SIG-M5 treated with dmso at 0.1 percent for 504 hours (cell line): Measurements from ENCODE around the gene PAN3.

Source experiments
- DNase-seq: peaks from one replicate; lab custom pipeline; 2025; ENCODE audit not compliant: unreplicated experiment; lab: John Stamatoyannopoulos, UW

The PAN3 gene

DNA sequence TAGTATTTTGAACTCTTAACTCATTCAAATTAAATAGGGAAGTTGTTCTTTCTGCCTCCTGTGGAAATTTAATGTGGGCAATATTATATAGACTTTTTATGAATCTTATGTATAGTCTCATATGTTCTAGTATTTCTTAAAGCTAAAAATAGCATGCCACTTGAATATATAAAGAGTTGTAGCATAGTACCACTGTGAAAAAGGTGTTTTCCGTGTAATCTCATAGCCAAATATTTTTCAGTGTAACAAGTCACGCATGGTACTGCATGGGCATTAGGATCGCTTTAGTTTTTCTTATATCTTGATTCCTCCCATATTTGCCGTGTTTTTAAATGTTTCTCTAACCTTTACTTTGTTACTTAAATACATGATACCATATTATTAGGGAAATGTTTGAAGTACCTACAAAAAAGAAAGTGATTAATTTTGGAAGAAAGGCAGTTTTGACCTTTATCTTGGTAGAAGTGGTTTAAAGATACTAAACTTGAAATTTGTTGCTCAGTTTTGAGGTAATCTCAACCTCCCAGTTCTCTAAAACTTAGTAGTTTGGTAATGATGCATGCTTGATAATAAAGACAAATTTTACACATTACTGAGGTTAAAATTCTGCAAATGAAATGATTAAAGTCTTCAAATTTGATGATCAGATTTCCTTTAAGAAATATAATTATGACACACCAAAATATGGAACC lies 81.2 kb downstream of the PAN3 start:
- DNase-seq = no peak

GRCh38 chr13:28220166-28220565 lies 81.8 kb downstream of the PAN3 start:
- DNase-seq = no peak

DNA sequence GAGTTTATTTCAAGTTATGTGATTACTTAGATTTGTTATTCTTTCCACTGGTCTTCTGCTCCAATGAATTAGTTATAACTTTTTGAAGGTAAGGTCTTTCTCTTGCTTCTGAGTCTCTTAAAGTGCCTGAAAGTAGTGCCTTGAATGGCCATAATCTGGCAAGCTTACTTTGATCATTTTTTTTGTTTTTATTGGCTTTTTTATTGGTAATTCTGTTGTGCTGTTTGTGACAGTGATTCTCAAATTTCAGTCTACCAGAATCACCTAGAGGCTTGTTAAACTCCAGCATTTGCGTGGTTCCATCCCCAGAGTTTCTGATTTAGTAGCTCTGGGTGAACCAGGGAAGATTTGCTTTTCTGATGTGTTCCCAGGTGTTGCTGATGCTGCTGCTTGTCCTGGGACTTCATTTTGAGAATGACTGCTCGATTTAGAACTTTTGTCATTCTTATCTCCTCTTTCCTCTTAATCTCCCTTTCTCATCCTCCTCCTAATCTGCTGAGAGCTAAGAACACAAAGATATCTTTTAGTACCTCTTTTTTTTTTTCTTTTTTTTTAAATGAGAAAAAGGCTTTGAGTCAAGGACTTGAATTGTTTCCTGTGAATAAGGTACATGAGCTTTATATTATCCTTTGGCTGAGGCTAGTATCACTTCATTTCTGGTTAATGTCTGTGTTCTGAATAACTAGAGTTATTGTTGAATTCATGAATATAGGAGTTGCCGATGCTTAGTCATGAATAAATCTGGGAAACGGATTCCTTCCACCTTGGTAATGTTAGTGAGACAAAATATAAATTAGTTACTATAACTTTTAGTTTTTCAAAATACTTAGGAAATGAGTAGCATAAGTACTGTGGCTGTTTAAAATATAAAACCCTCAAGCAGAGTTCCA lies 91.4 kb downstream of the PAN3 start:
- no peak for DNase-seq

GRCh38 chr13:28231642-28232041 lies 93.3 kb downstream of the PAN3 start:
- DNase-seq = no peak

DNA sequence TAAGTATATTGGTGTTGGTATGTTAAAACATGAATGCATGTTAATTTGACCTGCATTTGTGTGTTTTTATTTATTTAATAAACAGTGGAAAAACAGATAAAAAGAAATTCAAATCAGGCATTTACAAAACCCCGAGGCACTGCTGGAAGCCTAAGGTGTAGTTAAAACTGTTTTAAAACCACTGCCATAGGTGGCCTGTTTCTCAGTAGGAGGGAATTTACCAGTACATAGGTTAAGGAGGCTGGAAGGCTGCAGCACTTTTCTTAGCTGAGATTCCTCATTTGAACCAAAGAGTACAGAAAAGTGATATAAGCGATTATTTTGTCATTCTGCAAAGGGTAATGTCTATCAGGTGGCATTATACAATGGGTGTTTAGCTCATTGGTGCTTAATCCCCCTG lies 99.6 kb downstream of the PAN3 start:
- no peak for DNase-seq

GRCh38 chr13:28239374-28239773 lies 101.0 kb downstream of the PAN3 start:
- no peak for DNase-seq

- peak; percentile 67 for DNase-seq
These were observed 107.1 kb downstream of the PAN3 start for GRCh38 chr13:28245465-28245864.

DNA sequence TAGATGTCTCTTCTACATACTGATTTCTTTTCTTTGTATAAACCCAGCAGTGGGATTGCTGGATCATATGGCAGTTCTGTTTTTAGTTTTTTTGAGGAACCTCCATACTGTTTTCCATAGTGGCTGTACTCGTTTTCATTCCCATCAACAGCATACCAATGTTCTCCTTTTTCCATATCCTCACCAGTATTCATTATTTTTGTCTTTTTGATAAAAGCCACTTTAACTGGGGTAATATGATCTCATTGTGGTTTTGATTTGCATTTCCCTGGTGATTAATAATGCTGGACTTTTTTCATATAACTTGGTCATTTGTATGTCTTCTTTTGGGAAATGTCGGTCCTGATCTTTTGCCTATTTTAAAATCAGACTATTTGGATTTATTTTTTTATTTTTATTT lies 108.5 kb downstream of the PAN3 start:
- DNase-seq = no peak

- peak; percentile 35 for DNase-seq
These were observed 109.7 kb downstream of the PAN3 start for GRCh38 chr13:28248080-28248479.

GRCh38 chr13:28250542-28250941 lies 112.2 kb downstream of the PAN3 start:
- DNase-seq = no peak

DNA sequence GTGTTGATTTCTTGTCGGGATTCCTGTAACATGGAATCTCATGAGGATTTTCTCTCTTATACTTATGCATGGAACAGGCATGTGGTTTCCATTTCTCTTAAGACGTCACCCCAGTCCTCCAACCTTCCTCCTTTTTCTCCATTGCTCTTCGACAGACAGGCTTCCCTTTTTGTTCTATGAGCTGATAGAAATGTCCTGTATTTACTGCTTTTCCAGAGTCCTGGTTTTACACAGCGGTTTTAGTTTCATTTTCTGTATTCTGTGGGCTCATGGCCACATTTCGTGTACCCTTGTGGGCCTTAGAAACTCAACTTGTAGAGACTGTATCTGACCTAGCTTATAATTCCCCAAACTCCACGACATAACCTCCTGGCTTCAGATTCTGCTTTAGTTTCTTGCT lies 113.1 kb downstream of the PAN3 start:
- no peak for DNase-seq

DNA sequence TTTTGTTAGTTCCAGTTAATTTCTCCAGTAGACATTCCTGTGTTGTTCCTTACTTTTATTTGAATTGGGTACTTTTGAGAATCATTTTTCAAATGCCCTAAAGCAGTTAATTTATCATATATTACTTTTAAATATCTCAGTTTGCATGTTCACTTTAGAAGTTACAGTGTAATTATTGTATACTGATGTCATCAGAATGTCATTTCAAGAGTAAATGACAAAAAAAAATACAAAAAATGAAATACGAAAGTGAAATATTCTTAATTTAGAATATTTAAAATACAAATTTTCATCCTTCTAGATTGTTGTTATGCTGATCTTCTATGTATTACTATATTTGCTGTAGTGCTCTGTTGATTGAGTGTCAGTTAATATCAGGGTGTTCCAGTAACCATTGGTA lies 114.2 kb downstream of the PAN3 start:
- DNase-seq = no peak

DNA sequence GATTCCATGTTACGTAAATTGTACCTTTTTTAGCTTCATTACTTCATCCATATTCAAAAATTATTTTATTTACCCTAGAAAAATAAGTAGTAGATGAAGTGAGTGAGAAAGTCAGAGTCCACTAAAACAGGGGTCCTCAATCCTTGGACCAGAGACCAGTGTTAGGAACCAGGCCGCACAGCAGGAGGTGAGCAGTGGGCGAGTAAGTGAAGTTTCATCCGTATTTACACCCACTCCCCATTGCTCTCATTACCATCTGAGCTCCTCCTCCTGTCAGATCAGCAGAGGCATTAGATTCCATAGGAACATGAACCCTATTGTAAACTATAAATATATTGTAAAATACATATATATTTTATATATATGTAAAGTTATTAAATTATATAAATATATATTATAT lies 119.0 kb downstream of the PAN3 start:
- no peak for DNase-seq

- no peak for DNase-seq
These were observed 120.1 kb downstream of the PAN3 start for GRCh38 chr13:28258417-28258816.

- DNase-seq = no peak
These were observed 129.2 kb downstream of the PAN3 start for GRCh38 chr13:28267497-28267896.

GRCh38 chr13:28268800-28269223 lies 130.5 kb downstream of the PAN3 start:
- peak; percentile 96 for DNase-seq

DNA sequence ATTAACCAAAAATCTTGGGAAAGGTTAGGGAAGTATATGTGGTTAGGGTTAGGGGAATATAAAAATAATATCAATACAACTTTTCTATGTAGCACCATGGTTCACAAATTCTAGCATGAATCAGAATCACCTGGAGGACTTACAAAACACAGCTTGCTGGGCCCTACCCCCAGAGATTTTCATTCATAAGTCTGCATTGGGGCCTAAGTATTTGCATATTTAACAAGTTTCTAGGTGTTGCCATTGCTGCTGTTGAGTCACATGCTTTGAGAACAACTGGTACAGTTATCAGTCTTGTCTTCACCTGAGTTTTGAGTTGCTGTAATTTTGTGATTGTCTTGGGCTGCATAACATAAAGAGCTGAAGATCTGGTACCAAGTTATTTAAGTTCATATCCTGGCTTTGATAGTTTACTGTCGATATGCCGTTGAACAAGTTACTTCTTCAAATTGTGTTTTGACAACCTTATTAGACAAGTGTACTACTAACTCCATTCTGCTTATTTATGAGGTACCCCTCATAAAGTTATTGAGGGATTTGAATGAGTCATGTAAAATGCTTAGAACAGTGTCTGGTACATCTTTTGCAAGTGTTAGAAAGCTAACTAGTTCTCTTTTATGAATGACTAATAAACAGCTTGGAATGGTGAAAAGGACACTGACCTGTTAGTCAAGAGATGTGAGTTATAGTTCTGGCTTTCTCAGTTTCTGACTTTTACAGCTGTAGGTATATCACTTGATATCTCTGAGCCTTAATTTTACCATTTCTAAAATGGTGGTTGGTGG lies 132.9 kb downstream of the PAN3 start:
- peak; percentile 27 for DNase-seq

GRCh38 chr13:28273919-28274318 lies 135.6 kb downstream of the PAN3 start:
- DNase-seq = no peak

DNA sequence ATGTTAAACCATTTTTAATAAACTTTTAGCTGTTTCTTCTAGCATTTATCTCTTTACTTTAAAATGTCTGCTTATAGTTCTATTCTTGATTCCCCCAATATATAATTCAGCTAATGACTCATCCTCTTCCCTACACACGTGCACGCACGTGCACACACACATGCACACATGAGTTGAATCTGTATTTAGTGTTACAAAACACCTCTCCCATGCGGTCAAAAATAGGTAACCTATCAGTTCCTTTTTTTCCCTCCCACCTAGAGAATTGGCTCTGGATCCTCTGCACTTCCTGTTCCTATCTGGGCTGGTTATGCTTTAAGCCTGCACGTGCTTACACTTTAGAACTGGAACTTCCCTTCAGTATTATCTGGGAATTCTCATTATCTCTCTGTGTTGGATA lies 144.1 kb downstream of the PAN3 start:
- no peak for DNase-seq

GRCh38 chr13:28283600-28283999 lies 145.3 kb downstream of the PAN3 start:
- no peak for DNase-seq

DNA sequence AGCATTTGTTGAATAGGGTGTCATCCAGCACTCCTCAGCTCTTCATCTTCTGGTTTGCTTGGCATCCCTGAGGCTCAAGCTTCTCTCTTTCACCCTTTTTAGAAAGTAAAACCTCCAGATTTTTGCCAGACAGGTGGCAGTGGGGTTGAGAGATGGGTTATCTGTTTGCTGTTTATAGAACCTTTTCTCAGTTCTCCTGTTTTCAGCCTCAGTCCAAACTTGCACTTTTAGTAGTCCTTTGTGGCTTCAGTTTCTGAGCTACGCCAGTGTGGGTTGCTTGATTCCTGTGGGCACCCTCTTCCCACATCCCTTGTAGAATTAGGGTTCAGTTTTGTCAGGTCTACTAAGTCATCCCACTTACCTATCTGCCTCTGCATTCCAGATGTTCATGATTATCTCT lies 147.9 kb downstream of the PAN3 start:
- no peak for DNase-seq

GRCh38 chr13:28297341-28297740 lies 159.0 kb downstream of the PAN3 start:
- no peak for DNase-seq
